ENCODE data around the gene IPO11. TPM values are rescaled to one million over a fixed set of nuclear protein-coding genes. Genes with fewer than 3 reads are reported as not detected.

Gene IPO11
- total and polyA plus RNA-seq, 2 of the 4 experiments (the other 2 are of a cell fraction), result 12.6 to 40.0 TPM

GRCh38 chr5:62569470-62569869, 156.9 kb downstream of the IPO11 start:
- peaks cover 0 to 2% of the 10 kb centered on the region in 2 experiments; a peak in 1 of 4 replicates for H3K79me1 ChIP-seq (ENCODE audit: low read depth in 1 of 2, low read length in 2 of 2)
- peaks cover 2% of the 10 kb centered on the region; the same call in 1 of the 2 replicates for H3K36me3 ChIP-seq (ENCODE audit: control insufficient read depth, insufficient read depth, low read length)
- H2BK15ac ChIP-seq (ENCODE audit: low read depth, low read length), result no peak overlapping the region
- H3K56ac ChIP-seq (ENCODE audit: extremely low read depth, insufficient read depth, low read length), result no peak overlapping the region
- H4K91ac ChIP-seq (ENCODE audit: insufficient read depth, low read depth, low read length), result no peak overlapping the region
- ATAC-seq (ENCODE audit: low read depth) (no peak), DNase-seq (no peak)
- POLR2A ChIA-PET (ENCODE audit: unreplicated experiment), result no interaction called here
- no peak overlapping the region for H3K4me3 ChIP-seq (ENCODE audit: insufficient read depth, low read depth, low read length)
- no peak overlapping the region for H3K14ac ChIP-seq (replicated peaks; ENCODE audit: low read depth, low read length)
- CTCF ChIA-PET, result no interaction called here
- no peak overlapping the region for H4K5ac ChIP-seq (ENCODE audit: low read depth, low read length)
- H3K4ac ChIP-seq (ENCODE audit: low read depth, low read length), result no peak overlapping the region
- H3K27ac ChIP-seq (ENCODE audit: insufficient read depth, low read length), result no peak overlapping the region
- no peak overlapping the region for H2BK20ac ChIP-seq (ENCODE audit: low read depth, low read length)
- no peak overlapping the region for H3K4me2 ChIP-seq (ENCODE audit: low read depth, low read length)
- TF ChIP-seq RCOR1 (IDR thresholded peaks at IDR 0.05; ENCODE audit: insufficient replicate concordance, low read length), result no peak
- no peak for TF ChIP-seq MAFK (IDR thresholded peaks at IDR 0.05; ENCODE audit: low read depth, low read length)
- no peak for TF ChIP-seq FOS (IDR thresholded peaks at IDR 0.05; ENCODE audit: low read depth, low read length)
- TF ChIP-seq, protein P1, sequence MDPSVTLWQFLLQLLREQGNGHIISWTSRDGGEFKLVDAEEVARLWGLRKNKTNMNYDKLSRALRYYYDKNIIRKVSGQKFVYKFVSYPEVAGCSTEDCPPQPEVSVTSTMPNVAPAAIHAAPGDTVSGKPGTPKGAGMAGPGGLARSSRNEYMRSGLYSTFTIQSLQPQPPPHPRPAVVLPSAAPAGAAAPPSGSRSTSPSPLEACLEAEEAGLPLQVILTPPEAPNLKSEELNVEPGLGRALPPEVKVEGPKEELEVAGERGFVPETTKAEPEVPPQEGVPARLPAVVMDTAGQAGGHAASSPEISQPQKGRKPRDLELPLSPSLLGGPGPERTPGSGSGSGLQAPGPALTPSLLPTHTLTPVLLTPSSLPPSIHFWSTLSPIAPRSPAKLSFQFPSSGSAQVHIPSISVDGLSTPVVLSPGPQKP (IDR thresholded peaks at IDR 0.05; ENCODE audit: borderline replicate concordance, low read depth, low read length), result no peak
- no peak for TF ChIP-seq CEBPB (IDR thresholded peaks at IDR 0.05; ENCODE audit: low read depth, low read length)
- no peak for TF ChIP-seq CHD1 (IDR thresholded peaks at IDR 0.05; ENCODE audit: low read depth, low read length)
- no peak for TF ChIP-seq MAZ (IDR thresholded peaks at IDR 0.05; ENCODE audit: borderline replicate concordance, low read depth, low read length)
- no peak for TF ChIP-seq BHLHE40 (IDR thresholded peaks at IDR 0.05; ENCODE audit: low read depth, low read length)
- no peak for TF ChIP-seq POLR2A (IDR thresholded peaks at IDR 0.05; ENCODE audit: low read depth, low read length)
- no peak overlapping the region for H2AFZ ChIP-seq (replicated peaks; ENCODE audit: low read length, poor library complexity)
- no peak overlapping the region for H2AK9ac ChIP-seq (replicated peaks; ENCODE audit: low read depth, low read length, poor library complexity)
- intact Hi-C loops (cut with micrococcal nuclease) (no loop called here), dilution Hi-C loops (cut with HindIII; ENCODE audit: low sequenced_read_pairs, unreplicated experiment) (no loop called here), in situ Hi-C loops (cut with MboI; ENCODE audit: low sequenced_read_pairs) (no loop called here)
- H3K9ac ChIP-seq (ENCODE audit: low read depth, low read length), result no peak overlapping the region
- WGBS, 2 experiments (ENCODE audit: extremely low coverage in 2 of 2, insufficient read length in 1 of 2), result no CpG with 5 or more reads among the region's 1 CpG
- no peak overlapping the region for H3K23ac ChIP-seq (ENCODE audit: low read depth, low read length)
- no peak overlapping the region for H2BK120ac ChIP-seq (ENCODE audit: low read depth, low read length)
- H3K9me3 ChIP-seq (ENCODE audit: control insufficient read depth, insufficient read depth, low read length), result peaks cover 4% of the 10 kb centered on the region
- H3K27me3 ChIP-seq (ENCODE audit: control insufficient read depth, insufficient read depth, low read length), result no peaks in the 10 kb centered on the region
- BruUV-seq (replicated peaks), result no TSS peak
- H3K4me1 ChIP-seq (ENCODE audit: control insufficient read depth, insufficient read depth, low read length), result no peaks in the 10 kb centered on the region
- no peak overlapping the region for H4K8ac ChIP-seq (ENCODE audit: low read depth in 2 of 2, low read length in 2 of 2)
- H3K18ac ChIP-seq (ENCODE audit: low read depth, low read length), result no peak overlapping the region
- H2AK5ac ChIP-seq (ENCODE audit: low read depth, low read length), result no peak overlapping the region
- H3K9me1 ChIP-seq (ENCODE audit: insufficient read depth, low read length), result no peaks in the 10 kb centered on the region
- H4K20me1 ChIP-seq (ENCODE audit: insufficient read depth, low read length), result no peaks in the 10 kb centered on the region
- H2BK5ac ChIP-seq (ENCODE audit: low read depth, low read length, poor library complexity, severe bottlenecking), result no peak overlapping the region

Measured in IMR-90 (cell line).